OCI-LY1 (cell line): ENCODE measurements around the gene GPR183.

Experiments used
- H2AFZ ChIP-seq: fragments of 200-600 bp; sonication (generic), shearing (Covaris generic); 2 replicates; pipeline ENCODE4 v1.6.0; 2014; ENCODE audit warnings: antibody characterized with exemption, mild to moderate bottlenecking, low read length
- H3F3A ChIP-seq: fragments of 200-600 bp; sonication (generic), shearing (Covaris generic); 2 replicates; pipeline ENCODE4 v1.6.0; 2014; ENCODE audit warnings: mild to moderate bottlenecking, antibody characterized with exemption, low read length, moderate library complexity; ENCODE audit not compliant: insufficient read depth
- H3K27ac ChIP-seq: fragments of 200-600 bp; sonication (generic); 2 replicates; pipeline ENCODE4 v1.5.1; 2014; ENCODE audit warnings: low read length, mixed run types, mild to moderate bottlenecking, low read depth; ENCODE audit not compliant: poor library complexity, severe bottlenecking
- H3K27me3 ChIP-seq: fragments of 200-600 bp; sonication (generic); 2 replicates; pipeline ENCODE4 v1.6.0; 2014; ENCODE audit warnings: antibody characterized with exemption, mild to moderate bottlenecking, low read length, moderate library complexity; ENCODE audit not compliant: insufficient read depth
- H3K36me3 ChIP-seq: fragments of 200-600 bp; sonication (generic); 2 replicates; pipeline ENCODE4 v1.6.1; 2014; ENCODE audit warnings: mild to moderate bottlenecking, antibody characterized with exemption, low read length, moderate library complexity, mixed read lengths; ENCODE audit not compliant: insufficient read depth
- H3K4me1 ChIP-seq: fragments of 200-600 bp; sonication (generic); 2 replicates; pipeline ENCODE4 v1.5.1; 2014; ENCODE audit warnings: mild to moderate bottlenecking, low read length, moderate library complexity; ENCODE audit not compliant: insufficient read depth, severe bottlenecking
- H3K4me2 ChIP-seq: fragments of 200-600 bp; sonication (generic), shearing (Covaris generic); 2 replicates; pipeline ENCODE4 v1.6.1; 2014; ENCODE audit warnings: low read length
- H3K4me3 ChIP-seq: fragments of 200-600 bp; sonication (generic); 2 replicates; pipeline ENCODE4 v1.5.1; 2014; ENCODE audit warnings: low read length, low read depth, mild to moderate bottlenecking, mixed read lengths; ENCODE audit not compliant: poor library complexity, severe bottlenecking
- H3K79me2 ChIP-seq: fragments of 200-600 bp; shearing (Covaris generic); 2 replicates; pipeline ENCODE4 v1.6.1; 2016; ENCODE audit warnings: mixed run types, low read length, mixed read lengths; ENCODE audit not compliant: insufficient read depth
- H3K9ac ChIP-seq: fragments of 200-600 bp; sonication (generic), shearing (Covaris generic); 2 replicates; pipeline ENCODE4 v1.6.1; 2014; ENCODE audit warnings: mild to moderate bottlenecking, low read length, mixed read lengths
- H3K9me2 ChIP-seq: fragments of 200-600 bp; sonication (generic), shearing (Covaris generic); 2 replicates; pipeline ENCODE4 v1.6.1; 2014; ENCODE audit warnings: low read depth, mild to moderate bottlenecking, low read length, mixed read lengths
- H3K9me3 ChIP-seq: fragments of 200-600 bp; shearing (Covaris generic); 2 replicates; pipeline ENCODE4 v1.6.1; 2014; ENCODE audit warnings: low read length, mixed read lengths
- H4K20me1 ChIP-seq: fragments of 200-600 bp; sonication (generic), shearing (Covaris generic); 2 replicates; pipeline ENCODE4 v1.6.0; 2016; ENCODE audit warnings: mild to moderate bottlenecking, low read length; ENCODE audit not compliant: insufficient read depth
- CTCF ChIP-seq: fragments of 200-600 bp; sonication (generic), shearing (Covaris generic); IDR thresholded peaks from 2 replicates; pipeline ENCODE4 v1.5.1; 2017; ENCODE audit warnings: mild to moderate bottlenecking, antibody characterized with exemption, low read length, moderate library complexity, mixed read lengths
- EZH2 ChIP-seq: fragments of 200-600 bp; sonication (generic), shearing (Covaris generic); IDR thresholded peaks from 2 replicates; pipeline ENCODE4 v1.8.0; 2017; ENCODE audit warnings: borderline replicate concordance, mixed run types, mild to moderate bottlenecking, antibody characterized with exemption, low read length, moderate library complexity, mixed read lengths

The GPR183 gene

DNA sequence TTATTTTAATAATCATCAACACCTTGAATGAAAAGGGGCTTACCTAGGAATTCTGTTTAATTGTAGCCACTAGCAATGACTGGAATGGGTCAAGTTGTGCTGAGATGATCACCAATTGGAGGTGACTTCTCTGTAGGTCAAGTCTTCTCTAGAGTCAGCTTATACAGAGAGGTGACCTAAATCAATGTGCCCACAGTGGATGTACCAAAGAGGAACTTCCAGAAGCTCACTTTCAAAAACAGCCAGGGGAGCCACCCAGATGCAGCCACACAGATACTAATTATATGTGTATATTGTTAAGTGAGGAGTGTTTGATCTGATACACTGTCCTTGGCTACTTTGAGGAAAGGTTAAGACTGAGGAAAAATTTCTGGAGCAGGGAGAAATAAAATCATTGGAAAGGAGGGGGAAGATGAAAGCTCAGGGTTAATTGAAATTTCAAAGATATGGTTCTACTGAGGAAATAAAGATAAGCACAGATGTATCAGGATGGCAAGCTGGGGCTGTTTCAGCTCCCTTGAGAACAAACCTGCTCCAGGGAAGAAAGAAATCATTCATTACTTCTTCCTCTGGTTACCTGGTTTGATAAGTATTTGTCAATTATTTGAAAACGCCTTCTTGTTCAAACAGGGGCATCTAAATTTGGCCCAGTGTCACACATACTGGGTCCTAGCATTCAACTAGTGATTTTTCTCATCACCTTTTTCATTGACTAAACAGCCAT is 5.1 kb downstream of the GPR183 start:
- Histone ChIP-seq H4K20me1 (peaks cover 8% of the 10 kb centered on the region; the same call in 1 of the 2 replicates), H3K27ac (peak overlapping the region; percentile 85), H2AFZ (no peak overlapping the region), H3K4me3 (peak overlapping the region; percentile 92), H3K9me3 (no peaks in the 10 kb centered on the region), H3K27me3 (no peaks in the 10 kb centered on the region), H3K9ac (peak overlapping the region; percentile 95; the same call in 1 of the 2 replicates), H3K36me3 (peaks cover 91% of the 10 kb centered on the region), H3K4me2 (peak overlapping the region; percentile 67), H3F3A (peaks cover 15% of the 10 kb centered on the region; the same call in 1 of the 2 replicates), H3K4me1 (peaks cover 82% of the 10 kb centered on the region), H3K79me2 (peaks cover 100% of the 10 kb centered on the region), H3K9me2 (no peaks in the 10 kb centered on the region)
- no peak for TF ChIP-seq CTCF
- no peak for TF ChIP-seq EZH2

DNA sequence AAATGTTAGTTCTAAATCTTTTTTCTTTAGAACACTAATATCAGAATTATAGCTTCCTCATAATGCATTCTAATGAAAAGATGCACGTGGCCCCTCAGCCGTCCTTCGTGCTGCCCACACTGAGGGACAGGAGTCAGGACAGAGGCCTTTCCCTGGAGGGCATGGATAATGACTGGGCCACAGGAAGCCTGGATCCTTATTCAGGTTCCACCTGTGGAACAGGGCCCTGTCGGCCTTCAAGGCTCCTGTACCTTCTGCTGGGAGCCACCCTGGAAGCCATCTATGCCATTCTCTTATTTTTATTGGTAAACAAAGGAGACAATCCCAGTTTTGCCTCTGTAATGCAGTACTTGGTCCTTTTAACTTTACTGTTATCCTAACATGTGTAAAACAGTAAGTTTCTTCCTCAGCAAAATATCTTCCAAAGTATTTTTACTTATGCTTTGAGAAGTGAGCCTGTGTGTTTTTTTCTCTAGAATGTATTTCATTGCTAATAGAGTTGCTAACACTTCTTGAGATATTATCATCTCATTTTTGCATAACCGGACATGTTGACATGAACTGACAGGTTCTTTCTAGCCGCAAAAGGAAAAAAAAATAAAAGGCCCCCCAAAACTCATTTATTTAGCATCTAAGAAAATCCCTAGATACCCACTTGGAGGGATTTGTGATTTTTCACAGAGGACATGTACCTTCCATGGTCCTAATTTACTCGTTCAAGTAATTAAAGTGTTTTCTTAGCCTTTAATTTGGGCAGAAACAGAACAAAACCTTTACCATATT is 6.0 kb downstream of the GPR183 start:
- Histone ChIP-seq H4K20me1 (peaks cover 11% of the 10 kb centered on the region; the same call in 1 of the 2 replicates), H3K4me2 (peak overlapping the region; percentile 67), H3K9me2 (no peaks in the 10 kb centered on the region), H3K27me3 (no peaks in the 10 kb centered on the region), H3K36me3 (peaks cover 92% of the 10 kb centered on the region), H3K9me3 (no peaks in the 10 kb centered on the region), H3K9ac (peak overlapping the region; percentile 3; the same call in 1 of the 2 replicates), H3K79me2 (peaks cover 100% of the 10 kb centered on the region), H3K4me3 (peak overlapping the region; percentile 92), H2AFZ (no peak overlapping the region), H3K27ac (peak overlapping the region; percentile 85), H3K4me1 (peaks cover 90% of the 10 kb centered on the region), H3F3A (peaks cover 18% of the 10 kb centered on the region; the same call in 1 of the 2 replicates)
- TF ChIP-seq EZH2 (no peak), CTCF (no peak)

GRCh38 chr13:99299920-99300341 is 7.3 kb downstream of the GPR183 start:
- Histone ChIP-seq H3K4me1 (peaks cover 88% of the 10 kb centered on the region), H3K36me3 (peaks cover 92% of the 10 kb centered on the region), H3K9ac (peak overlapping the region; percentile 2; the same call in 1 of the 2 replicates), H3K27ac (peak overlapping the region; percentile 46), H3K79me2 (peaks cover 100% of the 10 kb centered on the region), H3K27me3 (no peaks in the 10 kb centered on the region), H3K4me3 (peak overlapping the region; percentile 17), H3K4me2 (peak overlapping the region; percentile 45), H3K9me2 (no peaks in the 10 kb centered on the region), H3F3A (peaks cover 24% of the 10 kb centered on the region), H2AFZ (no peak overlapping the region), H4K20me1 (peaks cover 14% of the 10 kb centered on the region; the same call in 1 of the 2 replicates), H3K9me3 (no peaks in the 10 kb centered on the region)
- TF ChIP-seq EZH2 = no peak
- no peak for TF ChIP-seq CTCF
